KOPT-K1 (cell line): ENCODE data around the gene GSC2.

Source experiments
- H3K27ac ChIP-seq: fragments of 200-600 bp; sonication (generic); 2 replicates; pipeline ENCODE4 v1.5.1; 2016; ENCODE audit warnings: antibody characterized with exemption, mild to moderate bottlenecking, low read depth, low read length; ENCODE audit not compliant: poor library complexity, severe bottlenecking
- H3K36me3 ChIP-seq: fragments of 200-600 bp; sonication (generic); 2 replicates; pipeline ENCODE4 v1.5.1; 2017; ENCODE audit warnings: antibody characterized with exemption, mild to moderate bottlenecking, low read length, moderate library complexity; ENCODE audit not compliant: insufficient read depth
- H3K9me3 ChIP-seq: fragments of 200-600 bp; sonication (generic); 2 replicates; pipeline ENCODE4 v1.5.1; 2017; ENCODE audit warnings: antibody characterized with exemption, low read length, mild to moderate bottlenecking; ENCODE audit not compliant: insufficient read depth, poor library complexity, severe bottlenecking

Gene GSC2

GRCh38 chr22:19180740-19181410 is 30.8 kb upstream of the GSC2 start:
- no peak overlapping the region for H3K27ac ChIP-seq
- H3K36me3 ChIP-seq: peaks cover 5% of the 10 kb centered on the region; the same call in 1 of the 2 replicates
- no peaks in the 10 kb centered on the region for H3K9me3 ChIP-seq

GRCh38 chr22:19180234-19180633 is 30.1 kb upstream of the GSC2 start:
- Histone ChIP-seq H3K27ac (no peak overlapping the region), H3K9me3 (no peaks in the 10 kb centered on the region), H3K36me3 (peaks cover 11% of the 10 kb centered on the region; the same call in 1 of the 2 replicates)

- Histone ChIP-seq H3K27ac (peak overlapping the region; percentile 76), H3K9me3 (no peaks in the 10 kb centered on the region), H3K36me3 (peaks cover 18% of the 10 kb centered on the region; the same call in 1 of the 2 replicates)
These were observed 29.5 kb upstream of the GSC2 start for GRCh38 chr22:19179497-19180048.

GRCh38 chr22:19178657-19179496 is 28.8 kb upstream of the GSC2 start, which contains the start of gene SLC25A1:
Gene SLC25A1, minus strand, starts transcription at chr22:19178736. Its CDS starts 63 bp downstream, at chr22:19178673.
- Histone ChIP-seq H3K36me3 (peaks cover 25% of the 10 kb centered on the region; the same call in 1 of the 2 replicates), H3K27ac (peak within 1 kb of the TSS; percentile 76), H3K9me3 (no peaks in the 10 kb centered on the region)

- H3K36me3 ChIP-seq: peaks cover 30% of the 10 kb centered on the region; the same call in 1 of the 2 replicates
- H3K9me3 ChIP-seq: no peaks in the 10 kb centered on the region
- H3K27ac ChIP-seq: peak overlapping the region; percentile 76
These were observed 28.1 kb upstream of the GSC2 start for GRCh38 chr22:19178065-19178656.

- Histone ChIP-seq H3K27ac (peak overlapping the region; percentile 76), H3K36me3 (peaks cover 30% of the 10 kb centered on the region; the same call in 1 of the 2 replicates), H3K9me3 (no peaks in the 10 kb centered on the region)
These were observed 27.3 kb upstream of the GSC2 start for GRCh38 chr22:19177164-19178064.

GRCh38 chr22:19176732-19177131 is 26.6 kb upstream of the GSC2 start:
- Histone ChIP-seq H3K9me3 (no peaks in the 10 kb centered on the region), H3K36me3 (peaks cover 30% of the 10 kb centered on the region; the same call in 1 of the 2 replicates), H3K27ac (no peak overlapping the region)

- no peaks in the 10 kb centered on the region for H3K9me3 ChIP-seq
- no peak overlapping the region for H3K27ac ChIP-seq
- H3K36me3 ChIP-seq: peaks cover 30% of the 10 kb centered on the region; the same call in 1 of the 2 replicates
These were observed 26.1 kb upstream of the GSC2 start for GRCh38 chr22:19176175-19176643.

- peaks cover 30% of the 10 kb centered on the region; the same call in 1 of the 2 replicates for H3K36me3 ChIP-seq
These were observed 25.6 kb upstream of the GSC2 start for GRCh38 chr22:19175602-19176174.

GRCh38 chr22:19175026-19175601 is 25.0 kb upstream of the GSC2 start:
- H3K9me3 ChIP-seq: no peaks in the 10 kb centered on the region
- H3K36me3 ChIP-seq: peaks cover 30% of the 10 kb centered on the region; the same call in 1 of the 2 replicates
- no peak overlapping the region for H3K27ac ChIP-seq

More at GRCh38 chr22:19175602-19176174, 25.6 kb upstream of the GSC2 start:
- no peaks in the 10 kb centered on the region for H3K9me3 ChIP-seq
- H3K27ac ChIP-seq: no peak overlapping the region

- Histone ChIP-seq H3K27ac (no peak overlapping the region), H3K36me3 (peaks cover 30% of the 10 kb centered on the region; the same call in 1 of the 2 replicates)
These were observed 24.3 kb upstream of the GSC2 start for GRCh38 chr22:19174106-19175025.

More at GRCh38 chr22:19174106-19175025, 24.3 kb upstream of the GSC2 start:
- H3K9me3 ChIP-seq: no peaks in the 10 kb centered on the region
